Measurements from ENCODE around the gene SHROOM3. TPM values are rescaled to one million over a fixed set of nuclear protein-coding genes. Genes with fewer than 3 reads are reported as not detected.
A peak's percentile ranks its signal among the peaks of the same experiment; 100 is the strongest.

The SHROOM3 gene
- total RNA-seq, 6 experiments from 2014 or later: 39.1 to 98.7 (median 40.9) TPM

GRCh38 chr4:76762137-76763130 lies 327.4 kb downstream of the SHROOM3 start:
- Mint-ChIP-seq H3K4me3 (no peak overlapping the region), H3K9me3 (no peaks in the 10 kb centered on the region), H3K4me1 (ENCODE audit: low read depth) (peaks cover 77% of the 10 kb centered on the region), H3K27me3 (ENCODE audit: insufficient read depth) (peaks cover 8% of the 10 kb centered on the region; the same call in 1 of the 2 replicates), H3K36me3 (ENCODE audit: low read depth) (peaks cover 62% of the 10 kb centered on the region), H3K27ac (peak overlapping the region; percentile 56)
- TF ChIP-seq, protein P1, sequence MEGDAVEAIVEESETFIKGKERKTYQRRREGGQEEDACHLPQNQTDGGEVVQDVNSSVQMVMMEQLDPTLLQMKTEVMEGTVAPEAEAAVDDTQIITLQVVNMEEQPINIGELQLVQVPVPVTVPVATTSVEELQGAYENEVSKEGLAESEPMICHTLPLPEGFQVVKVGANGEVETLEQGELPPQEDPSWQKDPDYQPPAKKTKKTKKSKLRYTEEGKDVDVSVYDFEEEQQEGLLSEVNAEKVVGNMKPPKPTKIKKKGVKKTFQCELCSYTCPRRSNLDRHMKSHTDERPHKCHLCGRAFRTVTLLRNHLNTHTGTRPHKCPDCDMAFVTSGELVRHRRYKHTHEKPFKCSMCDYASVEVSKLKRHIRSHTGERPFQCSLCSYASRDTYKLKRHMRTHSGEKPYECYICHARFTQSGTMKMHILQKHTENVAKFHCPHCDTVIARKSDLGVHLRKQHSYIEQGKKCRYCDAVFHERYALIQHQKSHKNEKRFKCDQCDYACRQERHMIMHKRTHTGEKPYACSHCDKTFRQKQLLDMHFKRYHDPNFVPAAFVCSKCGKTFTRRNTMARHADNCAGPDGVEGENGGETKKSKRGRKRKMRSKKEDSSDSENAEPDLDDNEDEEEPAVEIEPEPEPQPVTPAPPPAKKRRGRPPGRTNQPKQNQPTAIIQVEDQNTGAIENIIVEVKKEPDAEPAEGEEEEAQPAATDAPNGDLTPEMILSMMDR (IDR thresholded peaks at IDR 0.05): no peak
- DNase-seq: no peak

DNA sequence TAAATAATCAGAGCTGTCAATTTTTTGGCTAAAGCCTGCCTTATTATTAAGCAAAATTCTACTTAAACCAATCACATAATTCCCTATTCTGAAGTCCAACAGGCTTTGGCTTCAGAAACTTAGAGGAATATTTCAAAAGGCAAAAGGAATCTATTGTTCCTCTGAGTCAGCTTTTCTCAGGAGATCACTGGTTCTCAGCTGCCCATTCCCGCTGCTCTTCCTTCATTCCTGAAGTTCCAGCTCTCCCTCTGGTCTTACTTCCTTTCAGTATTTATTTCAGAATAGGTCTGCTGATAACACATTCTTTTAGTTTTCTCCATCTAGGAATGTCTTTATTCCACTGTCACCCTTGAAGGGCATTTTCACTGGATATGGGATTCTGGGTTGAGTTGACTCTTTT lies 329.2 kb downstream of the SHROOM3 start:
- Mint-ChIP-seq H3K9me3 (no peaks in the 10 kb centered on the region), H3K36me3 (ENCODE audit: low read depth) (peaks cover 62% of the 10 kb centered on the region), H3K4me1 (ENCODE audit: low read depth) (peaks cover 77% of the 10 kb centered on the region), H3K27me3 (ENCODE audit: insufficient read depth) (peaks cover 4% of the 10 kb centered on the region; the same call in 1 of the 2 replicates), H3K27ac (peak overlapping the region; percentile 74), H3K4me3 (peak overlapping the region; percentile 53)
- TF ChIP-seq, protein P1 (IDR thresholded peaks at IDR 0.05): no peak
- DNase-seq: peak; percentile 73

DNA sequence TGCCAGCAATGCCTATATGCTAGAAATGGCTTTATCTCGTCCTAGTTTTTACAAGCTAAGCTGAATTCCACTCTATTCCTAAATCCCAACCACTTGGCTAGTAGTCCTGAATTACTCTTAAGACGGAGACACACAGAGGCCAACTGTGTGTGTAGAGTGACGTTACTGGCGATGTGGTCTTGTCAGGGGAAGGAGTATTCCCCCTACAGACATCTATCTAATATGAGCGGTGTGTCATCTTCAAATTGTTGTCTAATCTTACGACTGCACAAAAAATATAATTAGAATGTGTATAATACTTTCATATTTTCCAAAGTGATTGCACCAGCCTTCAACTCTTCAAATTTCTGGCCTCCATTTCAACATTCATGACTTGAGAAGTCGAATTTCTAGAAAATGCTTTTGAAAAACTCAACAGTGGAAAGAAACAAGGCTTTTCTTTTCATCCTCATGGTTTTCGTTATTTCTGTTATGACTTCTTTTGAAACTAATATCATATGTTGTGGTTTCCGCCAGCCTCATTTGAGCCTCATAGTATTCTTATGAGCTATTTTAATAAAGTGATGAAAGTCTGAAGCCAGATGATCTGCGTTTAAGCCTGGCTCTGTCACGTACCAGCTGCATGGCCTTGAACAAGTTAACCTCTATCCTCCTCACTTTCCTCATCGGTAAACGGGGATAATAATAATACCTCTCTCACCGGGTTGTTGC lies 330.6 kb downstream of the SHROOM3 start:
- H3K36me3 Mint-ChIP-seq (ENCODE audit: low read depth): peaks cover 58% of the 10 kb centered on the region
- H3K4me3 Mint-ChIP-seq: peak overlapping the region; percentile 61
- DNase-seq: peak; percentile 28
- no peaks in the 10 kb centered on the region for H3K9me3 Mint-ChIP-seq
- TF ChIP-seq, protein P1 (IDR thresholded peaks at IDR 0.05): no peak
- peaks cover 3% of the 10 kb centered on the region; the same call in 1 of the 2 replicates for H3K27me3 Mint-ChIP-seq (ENCODE audit: insufficient read depth)
- H3K27ac Mint-ChIP-seq: peak overlapping the region; percentile 77
- H3K4me1 Mint-ChIP-seq (ENCODE audit: low read depth): peaks cover 77% of the 10 kb centered on the region

DNA sequence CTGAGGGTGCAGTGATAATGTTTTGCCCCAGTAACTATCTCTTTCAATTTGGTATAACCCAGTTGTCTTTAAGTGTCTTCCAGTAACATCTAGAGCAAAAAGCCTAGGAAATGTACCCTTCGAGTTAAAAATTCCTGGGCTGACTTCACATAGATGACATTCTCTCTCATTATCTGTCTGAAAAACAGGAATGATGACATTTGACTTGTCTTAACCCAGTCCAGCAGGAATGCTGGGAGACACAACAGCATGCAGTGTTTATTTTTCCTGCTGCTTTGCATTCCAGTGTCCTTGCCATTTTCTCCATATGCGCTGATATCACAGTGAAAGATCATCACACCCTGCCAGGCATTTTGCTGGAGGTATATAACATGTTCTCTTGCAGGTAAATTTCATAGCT lies 333.0 kb downstream of the SHROOM3 start:
- H3K36me3 Mint-ChIP-seq (ENCODE audit: low read depth): peaks cover 57% of the 10 kb centered on the region
- peak overlapping the region; percentile 59 for H3K27ac Mint-ChIP-seq
- peaks cover 6% of the 10 kb centered on the region; the same call in 1 of the 2 replicates for H3K27me3 Mint-ChIP-seq (ENCODE audit: insufficient read depth)
- H3K4me3 Mint-ChIP-seq: peak overlapping the region; percentile 52
- peaks cover 81% of the 10 kb centered on the region for H3K4me1 Mint-ChIP-seq (ENCODE audit: low read depth)
- H3K9me3 Mint-ChIP-seq: no peaks in the 10 kb centered on the region
- peak; percentile 66 for DNase-seq
- TF ChIP-seq, protein P1 (IDR thresholded peaks at IDR 0.05): no peak

GRCh38 chr4:76772498-76773106 lies 337.6 kb downstream of the SHROOM3 start:
- Mint-ChIP-seq H3K27me3 (ENCODE audit: insufficient read depth) (peaks cover 8% of the 10 kb centered on the region), H3K4me3 (peak overlapping the region; percentile 64), H3K27ac (peak overlapping the region; percentile 86), H3K36me3 (ENCODE audit: low read depth) (peaks cover 83% of the 10 kb centered on the region), H3K4me1 (ENCODE audit: low read depth) (peaks cover 52% of the 10 kb centered on the region), H3K9me3 (0 out of 2 replicates have a peak, but pooled peaks cover 4% of the 10 kb centered on the region)
- TF ChIP-seq, protein P1 (IDR thresholded peaks at IDR 0.05): no peak
- DNase-seq: peak; percentile 69
